HG02870 (cell line): ENCODE results near the gene CACNB1.

ENCODE experiments used
- ATAC-seq: cut with Tn5 transposase; IDR thresholded peaks from one replicate; pipeline ENCODE4 v1.9.1; 2021; ENCODE audit warnings: mild to moderate bottlenecking, moderate library complexity; ENCODE audit not compliant: unreplicated experiment

Gene CACNB1

DNA sequence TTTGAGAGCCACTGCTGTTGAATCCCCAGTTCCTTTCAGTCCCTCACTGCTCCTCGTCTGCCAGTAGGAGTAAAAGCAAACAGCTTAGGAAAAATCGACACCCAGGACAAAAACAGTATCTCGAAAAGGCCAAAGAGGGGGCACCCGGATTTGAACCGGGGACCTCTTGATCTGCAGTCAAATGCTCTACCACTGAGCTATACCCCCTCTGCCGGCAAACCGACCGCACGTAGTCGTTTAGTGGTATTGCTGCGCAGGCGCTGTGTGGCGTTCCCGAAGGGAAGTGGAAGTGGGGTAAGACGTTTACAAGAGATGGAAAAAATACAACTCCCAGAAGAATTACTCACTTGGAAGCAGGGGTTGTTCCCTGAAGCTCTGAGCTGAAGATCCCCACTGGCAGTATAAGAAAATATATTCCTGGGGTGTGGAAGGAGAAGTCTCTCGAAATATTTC lies 43.8 kb downstream of the CACNB1 start:
- ATAC-seq = peak; percentile 42

GRCh38 chr17:39151943-39152818 lies 45.3 kb downstream of the CACNB1 start:
- ATAC-seq = no peak

- no peak for ATAC-seq
Measured at GRCh38 chr17:39151150-39151942, 46.1 kb downstream of the CACNB1 start, which contains the start of gene PLXDC1. Gene PLXDC1, minus strand, starts transcription at chr17:39151637. Its CDS starts 200 bp downstream, at chr17:39151437.

- no peak for ATAC-seq
Measured at GRCh38 chr17:39150795-39151149, 46.7 kb downstream of the CACNB1 start.

GRCh38 chr17:39150104-39150634 lies 47.3 kb downstream of the CACNB1 start:
- ATAC-seq = no peak

DNA sequence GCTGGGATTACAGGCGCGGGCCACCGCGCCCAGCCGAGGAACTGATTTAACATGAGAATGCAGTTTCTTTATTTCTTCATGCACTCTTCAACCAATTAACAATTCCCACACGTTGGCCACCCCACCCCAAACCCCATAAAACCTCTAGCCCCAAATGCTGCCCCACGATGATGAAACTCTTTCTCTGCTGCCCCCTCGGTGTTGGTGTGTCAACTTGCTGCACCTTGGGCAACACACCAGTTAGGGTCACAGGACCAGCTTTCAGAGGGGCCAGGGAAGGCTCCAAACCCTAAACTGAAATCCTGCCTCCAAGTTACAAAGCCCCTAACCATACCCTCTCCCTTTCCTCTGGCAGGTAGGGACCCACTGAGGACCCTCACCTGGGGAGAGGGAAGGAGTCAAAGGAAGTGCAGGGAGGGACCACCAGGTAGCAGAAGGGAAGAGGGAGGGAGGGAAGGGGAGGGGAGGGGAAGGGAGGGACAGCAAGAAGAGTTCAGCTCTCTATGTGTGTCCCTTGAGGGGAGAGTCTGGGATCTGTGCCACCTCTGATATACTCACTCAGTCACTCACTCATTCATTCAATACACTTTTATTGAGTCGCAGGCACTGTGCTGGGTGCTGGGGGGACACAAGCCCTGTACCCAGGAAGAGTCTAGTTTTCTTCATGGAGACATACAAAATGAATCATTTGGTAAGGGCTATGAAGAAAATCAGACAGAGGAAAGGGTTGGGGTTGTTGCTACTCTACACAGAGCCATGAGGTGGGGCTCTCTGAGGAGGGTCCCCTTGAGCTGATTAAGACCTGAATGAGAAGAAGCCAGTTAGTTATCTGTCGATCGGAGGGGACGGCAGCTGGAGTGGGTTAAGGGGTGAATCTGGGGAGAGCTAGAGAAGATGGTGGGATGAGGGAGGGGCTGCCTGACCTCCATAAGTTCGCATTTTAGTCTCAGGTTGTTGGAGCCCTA lies 50.0 kb downstream of the CACNB1 start:
- no peak for ATAC-seq

GRCh38 chr17:39146273-39146672 lies 51.2 kb downstream of the CACNB1 start:
- no peak for ATAC-seq

GRCh38 chr17:39145143-39145542 lies 52.3 kb downstream of the CACNB1 start:
- ATAC-seq = no peak

DNA sequence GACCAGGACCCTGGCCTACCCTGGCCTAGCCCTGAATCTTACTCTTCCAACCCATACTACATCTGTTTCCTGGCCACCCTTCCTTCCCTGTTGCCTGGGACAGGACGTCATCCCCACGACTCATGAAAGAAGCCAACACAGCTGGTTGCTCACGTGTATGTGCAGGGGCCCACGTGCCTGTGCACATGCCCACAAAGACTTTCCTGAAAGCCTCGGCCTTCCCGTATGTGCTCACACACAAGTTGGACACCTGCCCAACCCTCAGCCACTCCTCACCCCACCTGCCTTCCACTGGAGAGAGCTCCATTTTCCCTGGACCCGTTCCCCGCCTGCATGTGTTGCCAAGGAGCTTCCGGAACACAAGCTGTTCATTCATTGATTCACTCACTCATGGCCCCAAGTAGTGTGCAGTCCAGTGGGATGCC lies 53.0 kb downstream of the CACNB1 start:
- no peak for ATAC-seq

DNA sequence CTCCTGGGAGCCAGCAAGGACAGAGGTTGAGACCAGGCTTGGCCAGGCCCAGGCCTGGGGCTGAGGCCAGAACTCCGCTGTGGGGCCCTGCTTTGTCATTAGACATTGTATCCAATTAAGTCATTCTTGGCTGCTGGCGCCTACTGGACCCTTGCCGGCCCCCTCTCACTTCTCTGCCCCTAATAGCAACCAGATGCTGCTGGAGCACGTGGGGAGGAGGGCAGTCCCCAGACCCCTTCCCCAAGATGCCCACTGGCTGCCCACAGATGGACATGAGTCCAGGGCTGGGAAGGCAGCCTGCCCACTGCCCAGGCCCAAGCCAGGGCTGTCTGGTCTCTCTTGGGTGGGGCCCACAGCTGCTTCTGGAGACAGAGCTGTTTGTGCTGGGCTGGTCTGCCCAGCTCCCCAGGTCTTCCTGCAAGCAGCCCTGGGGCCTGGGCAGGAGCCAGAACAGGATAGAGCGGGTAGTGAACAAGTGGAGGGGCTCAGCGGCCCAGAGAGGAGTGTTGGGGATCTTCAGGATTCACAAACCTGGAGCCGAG lies 53.8 kb downstream of the CACNB1 start:
- ATAC-seq = no peak

DNA sequence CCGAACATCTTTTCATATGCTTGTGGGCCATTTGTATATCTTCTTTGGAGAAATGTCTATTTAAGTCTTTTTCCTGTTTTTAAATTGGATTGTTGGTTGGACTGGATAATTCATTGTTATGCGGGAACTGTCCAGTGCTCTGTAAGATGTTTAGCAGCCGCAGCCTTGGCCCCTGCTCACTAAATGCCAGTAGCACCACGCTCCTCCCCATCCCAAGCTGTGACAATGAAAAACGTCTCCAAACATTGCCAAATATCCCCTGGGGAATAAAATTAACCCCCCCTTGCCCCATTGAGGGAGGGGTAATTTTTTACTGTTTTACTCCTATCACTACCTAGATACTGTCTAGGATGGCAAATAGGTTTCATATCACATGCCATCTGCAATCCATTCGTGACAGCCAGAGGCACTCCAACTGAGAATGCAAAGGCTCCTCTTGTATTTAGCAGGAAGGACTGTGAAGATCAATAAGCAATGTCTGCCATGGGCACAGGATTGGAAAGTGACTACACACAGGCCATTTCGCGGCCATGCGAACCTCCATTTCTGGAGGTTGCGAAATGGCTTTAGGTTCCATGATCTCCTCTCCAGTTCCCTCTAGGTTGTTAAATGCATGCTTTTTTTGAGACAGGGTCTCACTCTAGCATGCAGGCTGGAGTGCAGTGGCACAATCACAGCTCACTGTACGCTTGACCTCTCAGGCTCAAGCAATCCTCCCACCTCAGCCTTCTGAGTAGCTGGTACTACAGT lies 55.4 kb downstream of the CACNB1 start:
- ATAC-seq = no peak

- ATAC-seq = no peak
Measured at GRCh38 chr17:39141294-39141693, 56.2 kb downstream of the CACNB1 start.

- no peak for ATAC-seq
Measured at GRCh38 chr17:39139561-39139960, 57.9 kb downstream of the CACNB1 start.

DNA sequence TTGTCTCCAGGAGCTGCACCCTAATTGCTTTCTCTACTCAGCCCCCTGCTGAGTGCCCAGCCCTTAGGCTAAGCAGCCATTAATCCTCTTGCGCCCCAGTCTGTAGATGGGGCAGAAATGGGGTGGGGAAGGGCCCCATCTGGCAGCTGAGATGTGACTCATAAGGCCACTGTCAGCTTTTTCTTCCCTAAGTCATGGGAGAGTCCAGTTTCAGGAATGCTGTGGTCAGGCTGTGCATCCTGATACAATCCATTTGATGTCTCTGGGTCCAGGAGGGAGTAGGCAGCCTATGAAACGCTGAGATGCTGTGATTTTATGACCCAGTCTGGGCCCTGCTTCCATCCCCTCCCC lies 58.3 kb downstream of the CACNB1 start:
- ATAC-seq = no peak

GRCh38 chr17:39138431-39139160 lies 58.9 kb downstream of the CACNB1 start:
- ATAC-seq = no peak

DNA sequence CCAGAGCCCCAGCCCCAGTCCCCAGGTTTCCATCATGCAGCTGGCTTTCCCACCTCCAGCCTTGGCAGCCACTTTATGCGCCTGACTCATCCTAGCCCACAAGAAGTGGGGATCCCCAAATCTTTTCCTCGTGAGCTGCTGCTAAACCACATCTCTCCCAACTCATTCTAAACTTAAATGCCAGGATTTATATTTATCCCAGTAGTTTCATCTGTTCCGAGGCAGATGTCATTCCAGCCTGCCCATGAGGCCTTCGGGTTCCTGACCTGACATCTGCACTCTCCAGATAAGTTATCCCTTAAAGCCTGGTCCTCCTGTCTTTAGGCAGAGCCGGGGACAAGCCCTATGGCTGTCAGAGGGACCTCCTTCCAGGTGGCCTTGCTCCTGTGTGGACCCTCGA lies 62.6 kb downstream of the CACNB1 start:
- no peak for ATAC-seq

DNA sequence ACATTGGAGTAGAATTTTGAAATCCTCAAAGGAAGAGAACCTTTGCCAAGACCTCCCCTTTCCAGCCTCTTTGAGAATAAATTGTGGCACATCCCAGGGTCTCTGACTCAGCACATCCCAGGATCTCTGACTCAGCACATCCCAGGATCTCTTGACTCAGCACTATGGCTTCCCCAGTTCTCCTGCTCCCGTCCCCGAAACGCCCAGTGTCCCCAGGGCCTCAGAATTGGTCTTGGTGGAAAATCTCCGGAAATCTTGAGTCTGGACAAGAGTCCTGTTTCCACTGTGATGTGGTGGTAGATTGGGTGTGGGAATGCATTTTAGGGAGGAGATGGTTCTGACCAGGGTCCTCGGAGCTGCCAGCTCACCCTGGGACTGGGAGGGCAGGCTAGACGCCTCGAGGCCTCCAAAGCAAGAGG lies 65.3 kb downstream of the CACNB1 start:
- no peak for ATAC-seq

DNA sequence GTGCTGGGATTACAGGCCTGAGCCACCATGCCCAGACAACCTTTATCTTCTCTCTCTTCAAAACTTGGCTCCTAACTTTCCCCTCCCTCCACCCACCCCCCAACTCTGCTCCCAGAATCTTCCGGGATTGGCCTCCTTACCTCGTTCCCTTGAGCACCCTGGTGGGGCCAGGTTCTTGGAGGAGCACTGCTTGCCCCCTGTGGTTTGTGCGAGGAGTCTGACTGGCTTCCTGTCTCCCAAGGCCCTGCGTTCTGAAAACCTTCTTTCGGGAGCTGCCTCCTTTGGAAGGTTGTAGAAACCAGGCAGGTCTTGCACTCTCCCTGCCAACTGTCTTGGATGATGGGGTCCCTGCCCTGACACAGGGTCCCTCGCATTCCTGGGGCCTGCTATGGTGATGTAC lies 65.9 kb downstream of the CACNB1 start:
- ATAC-seq = no peak

- ATAC-seq = no peak
Measured at GRCh38 chr17:39130205-39130604, 67.3 kb downstream of the CACNB1 start.
